ENCODE measurements around the gene TENM4.

The TENM4 gene

GRCh38 chr11:78822931-78823423 is 617.9 kb downstream of the TENM4 start:
- CTCF ChIA-PET, result interaction anchor here (1.4 kb wide), 1 partner anchor 177 kb away, joined by 5 read pairs; no protein-coding TSS in a partner anchor
- H3K4me1 ChIP-seq (ENCODE audit: control insufficient read depth, insufficient read depth, low read length), result no peaks in the 10 kb centered on the region
- H3K36me3 ChIP-seq (ENCODE audit: control insufficient read depth in 2 of 2, insufficient read depth in 1 of 2, low read length in 2 of 2), result no peaks in the 10 kb centered on the region
- POLR2A ChIA-PET, result no interaction called here
- no peak for TF ChIP-seq PRDM10 (tag by site-specific recombination; IDR thresholded peaks at IDR 0.05)
- TF ChIP-seq ZNF660 (tag by site-specific recombination; IDR thresholded peaks at IDR 0.05), result no peak
- no peak for TF ChIP-seq KLF8 (tag by site-specific recombination; IDR thresholded peaks at IDR 0.05)
- no peak for TF ChIP-seq TRIM28 (IDR thresholded peaks at IDR 0.05; ENCODE audit: borderline replicate concordance, low read length)
- TF ChIP-seq KLF7 (tag by site-specific recombination; IDR thresholded peaks at IDR 0.05; ENCODE audit: borderline replicate concordance), result no peak
- no peak for TF ChIP-seq ZBTB48 (tag by site-specific recombination; IDR thresholded peaks at IDR 0.05)
- TF ChIP-seq ZSCAN16 (tag by site-specific recombination; IDR thresholded peaks at IDR 0.05), result no peak
- TF ChIP-seq ZNF398 (tag by site-specific recombination; IDR thresholded peaks at IDR 0.05), result no peak
- no peak for TF ChIP-seq ZNF776 (tag by site-specific recombination; IDR thresholded peaks at IDR 0.05; ENCODE audit: borderline replicate concordance)
- no peaks in the 10 kb centered on the region for H3K9me3 ChIP-seq (ENCODE audit: control insufficient read depth, insufficient read depth, low read depth, low read length)
- no peak overlapping the region for H3K27ac ChIP-seq (ENCODE audit: extremely low read depth, low read depth, low read length)
- H3K4me3 ChIP-seq (ENCODE audit: low read depth, low read length), result no peak overlapping the region

- ChIA-PET CTCF (interaction anchor here (1.4 to 1.5 kb wide), 2 partner anchors 175 to 176 kb away, joined by 5 to 6 read pairs; no protein-coding TSS in a partner anchor), POLR2A (interaction anchor here (0.7 kb wide), 1 partner anchor 41 kb away, joined by 3 read pairs; no protein-coding TSS in a partner anchor)
- H3K9me3 ChIP-seq (ENCODE audit: control insufficient read depth, insufficient read depth, low read depth, low read length), result no peaks in the 10 kb centered on the region
Observed at GRCh38 chr11:78821371-78822306, 619.2 kb downstream of the TENM4 start.

More at GRCh38 chr11:78821371-78822306, 619.2 kb downstream of the TENM4 start:
- no peaks in the 10 kb centered on the region for H3K36me3 ChIP-seq (ENCODE audit: control insufficient read depth in 2 of 2, insufficient read depth in 1 of 2, low read length in 2 of 2)
- H3K27ac ChIP-seq (ENCODE audit: extremely low read depth, low read depth, low read length), result no peak overlapping the region
- H3K4me1 ChIP-seq (ENCODE audit: control insufficient read depth, insufficient read depth, low read length), result no peaks in the 10 kb centered on the region
- TF ChIP-seq HIC1 (tag by site-specific recombination; IDR thresholded peaks at IDR 0.05) (no peak), ZNF433 (tag by site-specific recombination; IDR thresholded peaks at IDR 0.05; ENCODE audit: low read depth) (no peak), HOXC10 (CRISPR knock-in tag; IDR thresholded peaks at IDR 0.05) (no peak), ZBTB8A (tag by site-specific recombination; IDR thresholded peaks at IDR 0.05) (no peak), ZNF501 (tag by site-specific recombination; IDR thresholded peaks at IDR 0.05) (no peak), ZNF174 (tag by site-specific recombination; IDR thresholded peaks at IDR 0.05) (no peak), ZNF354C (tag by site-specific recombination; IDR thresholded peaks at IDR 0.05; ENCODE audit: borderline replicate concordance, low read depth) (no peak), ZNF585B (tag by site-specific recombination; IDR thresholded peaks at IDR 0.05) (no peak), KLF8 (tag by site-specific recombination; IDR thresholded peaks at IDR 0.05) (no peak), ZNF274 (IDR thresholded peaks at IDR 0.05; ENCODE audit: low read length) (no peak), ZNF274 (tag by site-specific recombination; IDR thresholded peaks at IDR 0.05; ENCODE audit: borderline replicate concordance) (no peak)
- H3K4me3 ChIP-seq (ENCODE audit: low read depth, low read length), result no peak overlapping the region
